ENCODE measurements around the gene MTHFD1L. TPM values are rescaled to one million over a fixed set of nuclear protein-coding genes. Genes with fewer than 3 reads are reported as not detected.

The MTHFD1L gene
- total RNA-seq, 4 donors from 2014 or later = 4.1 to 19.9 (median 16.6) TPM

DNA sequence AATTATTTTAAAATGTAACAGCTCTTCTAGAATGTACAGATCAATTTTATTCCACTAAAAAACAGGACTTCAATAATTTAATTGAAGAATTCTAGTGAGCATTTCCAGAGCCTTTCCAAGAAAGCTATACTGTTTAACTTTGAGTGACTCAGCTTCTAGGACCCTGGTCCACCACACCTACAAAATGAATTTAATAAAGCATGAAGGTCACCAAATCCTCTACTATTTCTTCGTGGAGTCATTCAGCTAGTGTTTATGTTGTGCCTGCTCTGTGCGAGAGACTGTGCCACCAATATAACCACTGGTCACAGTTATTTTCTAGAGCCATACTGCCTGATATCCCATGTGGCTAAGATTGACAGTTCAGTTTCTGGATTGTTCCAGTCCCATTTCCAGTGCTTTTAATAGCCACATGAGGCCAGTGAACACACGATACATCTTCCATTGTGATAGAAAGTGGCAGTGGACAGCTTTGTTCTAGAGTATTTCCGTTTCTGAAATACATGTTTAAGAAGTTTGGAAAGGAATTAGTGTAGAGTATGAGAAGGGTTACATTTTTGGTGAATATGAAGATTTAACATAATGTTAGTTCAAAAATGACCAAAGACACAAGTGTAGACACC, 160.7 kb downstream of the MTHFD1L start:
- Histone ChIP-seq H3K4me3 (no peak overlapping the region), H3K4me1 (peaks cover 0 to 3% of the 10 kb centered on the region in 2 donors), H3K36me3 (no peaks in the 10 kb centered on the region), H3K27me3 (no peaks in the 10 kb centered on the region), H3K9me3 (no peaks in the 10 kb centered on the region), H3K27ac (no peak overlapping the region)
- no peak for DNase-seq
- intact Hi-C loops (cut with DNase I; ENCODE audit: low total_unique reads) = no loop called here
- TF ChIP-seq POLR2A (IDR thresholded peaks at IDR 0.05) = no peak
- TF ChIP-seq, protein P1, sequence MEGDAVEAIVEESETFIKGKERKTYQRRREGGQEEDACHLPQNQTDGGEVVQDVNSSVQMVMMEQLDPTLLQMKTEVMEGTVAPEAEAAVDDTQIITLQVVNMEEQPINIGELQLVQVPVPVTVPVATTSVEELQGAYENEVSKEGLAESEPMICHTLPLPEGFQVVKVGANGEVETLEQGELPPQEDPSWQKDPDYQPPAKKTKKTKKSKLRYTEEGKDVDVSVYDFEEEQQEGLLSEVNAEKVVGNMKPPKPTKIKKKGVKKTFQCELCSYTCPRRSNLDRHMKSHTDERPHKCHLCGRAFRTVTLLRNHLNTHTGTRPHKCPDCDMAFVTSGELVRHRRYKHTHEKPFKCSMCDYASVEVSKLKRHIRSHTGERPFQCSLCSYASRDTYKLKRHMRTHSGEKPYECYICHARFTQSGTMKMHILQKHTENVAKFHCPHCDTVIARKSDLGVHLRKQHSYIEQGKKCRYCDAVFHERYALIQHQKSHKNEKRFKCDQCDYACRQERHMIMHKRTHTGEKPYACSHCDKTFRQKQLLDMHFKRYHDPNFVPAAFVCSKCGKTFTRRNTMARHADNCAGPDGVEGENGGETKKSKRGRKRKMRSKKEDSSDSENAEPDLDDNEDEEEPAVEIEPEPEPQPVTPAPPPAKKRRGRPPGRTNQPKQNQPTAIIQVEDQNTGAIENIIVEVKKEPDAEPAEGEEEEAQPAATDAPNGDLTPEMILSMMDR (IDR thresholded peaks at IDR 0.05) = no peak

DNA sequence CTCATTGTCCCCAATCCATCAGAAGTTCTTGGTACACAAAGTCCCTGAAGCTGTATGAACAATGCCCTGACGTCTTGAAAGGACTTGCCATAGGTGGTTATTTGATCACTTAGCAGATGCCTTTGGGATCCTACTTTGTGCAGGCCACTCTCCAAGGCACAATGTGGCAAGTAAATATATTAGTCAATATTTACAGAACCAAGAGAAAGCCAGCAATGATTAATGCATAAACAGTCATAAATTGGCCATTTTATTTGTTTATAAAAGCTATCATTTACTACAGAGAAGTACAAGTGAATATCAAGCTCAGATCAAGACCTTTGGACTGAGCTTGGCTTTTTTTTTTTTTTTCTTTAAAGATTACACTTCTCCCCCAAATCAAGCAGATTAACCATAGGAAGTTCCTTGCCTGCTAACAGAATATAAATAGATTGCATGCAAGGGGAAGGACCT, 161.8 kb downstream of the MTHFD1L start:
- H3K27me3 ChIP-seq = no peaks in the 10 kb centered on the region
- H3K27ac ChIP-seq = no peak overlapping the region
- TF ChIP-seq, protein P1 (IDR thresholded peaks at IDR 0.05) = no peak
- no peak for TF ChIP-seq POLR2A (IDR thresholded peaks at IDR 0.05)
- no peak for DNase-seq
- no peaks in the 10 kb centered on the region for H3K9me3 ChIP-seq
- H3K36me3 ChIP-seq = no peaks in the 10 kb centered on the region
- no peaks in the 10 kb centered on the region for H3K4me1 ChIP-seq
- intact Hi-C loops (cut with DNase I; ENCODE audit: low total_unique reads) = no loop called here
- no peak overlapping the region for H3K4me3 ChIP-seq

DNA sequence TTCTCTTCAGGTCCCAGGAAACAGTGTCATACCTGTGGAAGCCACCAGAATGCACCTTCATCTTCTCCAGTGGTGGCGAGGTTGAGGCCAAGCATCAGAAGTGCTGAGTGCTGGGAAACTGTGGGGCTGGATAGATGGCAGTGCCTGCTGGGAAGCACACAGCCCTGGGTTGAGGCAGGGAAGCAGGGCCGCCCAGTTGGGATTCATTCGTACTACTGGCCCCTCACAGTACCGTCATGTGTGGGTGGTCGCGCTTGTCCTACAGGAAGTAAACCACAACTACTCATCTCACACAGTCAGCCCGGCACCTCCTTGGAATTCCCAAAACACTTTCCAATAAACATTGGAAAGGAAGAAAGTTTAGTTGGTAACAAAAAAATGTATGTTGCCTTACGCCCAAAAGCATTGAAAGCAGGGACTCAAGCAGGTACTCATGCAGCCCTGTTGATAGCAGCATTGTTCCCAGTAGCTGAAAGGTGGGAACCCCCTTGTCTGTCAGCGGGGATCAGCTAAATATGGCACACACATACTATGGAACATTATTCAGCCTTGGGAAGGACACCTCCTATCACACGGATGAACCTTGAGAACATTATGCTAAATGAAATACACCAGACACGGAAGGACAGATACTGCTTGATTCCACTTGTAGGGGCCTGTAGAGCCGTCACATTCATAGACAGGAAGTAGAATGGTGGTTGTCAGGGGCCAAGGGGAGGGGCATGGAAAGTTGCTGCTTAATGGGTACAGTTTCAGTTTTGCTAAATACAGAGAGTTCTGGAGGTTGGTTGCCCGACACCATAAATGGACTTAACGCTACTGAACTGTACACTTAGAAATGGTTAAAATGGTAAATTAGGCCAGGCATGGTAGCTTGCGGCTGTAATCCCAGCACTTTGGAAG, 162.7 kb downstream of the MTHFD1L start:
- Histone ChIP-seq H3K36me3 (no peaks in the 10 kb centered on the region), H3K9me3 (no peaks in the 10 kb centered on the region), H3K4me1 (no peaks in the 10 kb centered on the region), H3K27ac (no peak overlapping the region), H3K27me3 (no peaks in the 10 kb centered on the region), H3K4me3 (no peak overlapping the region)
- intact Hi-C loops (cut with DNase I; ENCODE audit: low total_unique reads) = no loop called here
- no peak for TF ChIP-seq POLR2A (IDR thresholded peaks at IDR 0.05)
- TF ChIP-seq, protein P1 (IDR thresholded peaks at IDR 0.05) = no peak
- DNase-seq = no peak

DNA sequence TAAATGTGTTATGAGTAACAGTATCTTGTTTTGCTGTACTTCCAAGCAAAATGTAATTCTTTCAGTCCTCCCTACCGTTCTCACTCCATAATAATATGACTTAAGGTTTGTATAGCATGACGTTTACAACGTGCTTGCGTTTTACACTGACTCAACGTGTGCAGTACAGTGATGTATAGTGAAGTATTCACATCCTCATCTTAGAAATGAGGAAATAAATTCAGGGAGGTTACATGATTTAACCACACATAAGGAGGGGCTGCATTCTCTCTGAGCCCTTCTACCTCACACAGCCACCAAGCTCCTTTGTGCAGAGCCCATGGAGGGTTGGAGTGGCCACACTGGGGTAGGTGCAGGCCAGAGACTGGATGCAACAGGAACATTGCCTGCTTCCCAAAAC, 164.5 kb downstream of the MTHFD1L start:
- H3K27me3 ChIP-seq = no peaks in the 10 kb centered on the region
- H3K4me1 ChIP-seq = no peaks in the 10 kb centered on the region
- no peaks in the 10 kb centered on the region for H3K36me3 ChIP-seq
- TF ChIP-seq, protein P1 (IDR thresholded peaks at IDR 0.05) = no peak
- no peak for TF ChIP-seq POLR2A (IDR thresholded peaks at IDR 0.05)
- no peak overlapping the region for H3K27ac ChIP-seq
- intact Hi-C loops (cut with DNase I; ENCODE audit: low total_unique reads) = no loop called here
- H3K4me3 ChIP-seq = no peak overlapping the region
- DNase-seq = no peak
- H3K9me3 ChIP-seq = no peaks in the 10 kb centered on the region

DNA sequence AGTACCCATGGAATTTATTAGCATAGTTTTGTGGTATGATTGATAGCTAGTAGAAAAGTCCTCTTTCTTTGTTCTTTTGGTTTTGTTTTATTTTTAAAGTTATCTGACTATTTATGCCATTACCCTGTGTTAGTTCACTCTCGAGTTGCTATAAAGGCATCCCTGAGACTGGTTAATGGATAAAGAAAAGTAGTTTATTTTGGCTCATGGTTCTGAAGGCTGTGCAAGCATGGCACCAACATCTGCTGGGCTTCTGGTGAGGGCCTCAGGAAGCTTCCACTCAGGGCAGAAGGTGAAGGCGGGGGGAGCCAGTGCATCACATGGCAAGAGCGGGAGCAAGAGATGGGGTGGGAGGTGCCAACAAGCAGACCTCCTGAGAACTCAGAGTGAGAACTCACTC, 166.5 kb downstream of the MTHFD1L start:
- TF ChIP-seq POLR2A (IDR thresholded peaks at IDR 0.05) = no peak
- TF ChIP-seq, protein P1 (IDR thresholded peaks at IDR 0.05) = no peak
- H3K27ac ChIP-seq = no peak overlapping the region

More for the DNA sequence above, 166.5 kb downstream of the MTHFD1L start:
- H3K36me3 ChIP-seq = no peaks in the 10 kb centered on the region
- H3K27me3 ChIP-seq = no peaks in the 10 kb centered on the region
- no peak overlapping the region for H3K4me3 ChIP-seq
- DNase-seq = no peak
- no peaks in the 10 kb centered on the region for H3K4me1 ChIP-seq
- no peaks in the 10 kb centered on the region for H3K9me3 ChIP-seq
- intact Hi-C loops (cut with DNase I; ENCODE audit: low total_unique reads) = no loop called here
